Fibroblast of upper back skin (primary cell): ENCODE data around the gene ABHD17A.
A peak's percentile ranks its signal among the peaks of the same experiment; 100 is the strongest.
"Not testable (repeated sequence)": the region's sequence is repeated elsewhere in the genome, so short reads cannot be mapped to it uniquely, and the experiment has no call there.

ENCODE experiments used
- DNase-seq: peaks from one replicate; pipeline ENCODE4 v3.0.0-alpha.2; 2013

The ABHD17A gene

GRCh38 chr19:1908364-1908678 lies 23.0 kb upstream of the ABHD17A start:
- no peak for DNase-seq

- no peak for DNase-seq
These were observed 22.5 kb upstream of the ABHD17A start for GRCh38 chr19:1907563-1908363.

GRCh38 chr19:1906985-1907562 lies 21.8 kb upstream of the ABHD17A start:
- DNase-seq: no peak

- no peak for DNase-seq
These were observed 20.6 kb upstream of the ABHD17A start for GRCh38 chr19:1905863-1906375.

GRCh38 chr19:1905110-1905862 lies 20.0 kb upstream of the ABHD17A start, which contains the start of the genes ADAT3 and SCAMP4:
ADAT3 (plus strand) TSS chr19:1905399; CDS start chr19:1912048, 6,649 bp downstream.
SCAMP4 (plus strand) TSS chr19:1905399; CDS start chr19:1915020, 9,621 bp downstream.
- peak; percentile 99 for DNase-seq

GRCh38 chr19:1904860-1905109 lies 19.5 kb upstream of the ABHD17A start:
- no peak for DNase-seq

- no peak for DNase-seq
These were observed 17.6 kb upstream of the ABHD17A start for GRCh38 chr19:1902923-1903322.

- DNase-seq: no peak
These were observed 16.7 kb upstream of the ABHD17A start for GRCh38 chr19:1901940-1902404.

- no peak for DNase-seq
These were observed 11.2 kb upstream of the ABHD17A start for GRCh38 chr19:1896508-1896907.

GRCh38 chr19:1893791-1894190 lies 8.5 kb upstream of the ABHD17A start:
- no peak for DNase-seq

GRCh38 chr19:1889907-1890306 lies 4.6 kb upstream of the ABHD17A start:
- DNase-seq: no peak

- DNase-seq: no peak
These were observed 3.1 kb upstream of the ABHD17A start for GRCh38 chr19:1888385-1888784.

GRCh38 chr19:1886360-1886759 lies 1.1 kb upstream of the ABHD17A start:
- DNase-seq: not testable (repeated sequence)

GRCh38 chr19:1884719-1885334 lies 469 bp downstream of the ABHD17A start:
- DNase-seq: no peak

- no peak for DNase-seq
These were observed 991 bp downstream of the ABHD17A start for GRCh38 chr19:1884291-1884718.

GRCh38 chr19:1883784-1884183 lies 1.5 kb downstream of the ABHD17A start:
- no peak for DNase-seq

GRCh38 chr19:1882786-1883692 lies 2.3 kb downstream of the ABHD17A start:
- no peak for DNase-seq

- no peak for DNase-seq
These were observed 3.1 kb downstream of the ABHD17A start for GRCh38 chr19:1882089-1882785.

GRCh38 chr19:1881393-1882088 lies 3.8 kb downstream of the ABHD17A start:
- not testable (repeated sequence) for DNase-seq

- DNase-seq: no peak
These were observed 4.5 kb downstream of the ABHD17A start for GRCh38 chr19:1880611-1881392.
